Bronchial epithelial cell (primary cell): ENCODE results near the gene SPEG. TPM values are rescaled to one million over a fixed set of nuclear protein-coding genes. Genes with fewer than 3 reads are reported as not detected.

ENCODE experiments used
- DNase-seq: peaks from one replicate; pipeline ENCODE4 v3.0.0-alpha.2; 2010; ENCODE audit warnings: low read depth
- FAIRE-seq: peaks from 2 replicates; lab custom pipeline; 2011; peaks lifted over from hg19 to GRCh38; lab: Jason Lieb, UNC
- H3K27me3 ChIP-seq: 2 replicates; pipeline ENCODE4 v1.5.1; 2011; ENCODE audit warnings: low read length; ENCODE audit not compliant: control insufficient read depth, insufficient read depth
- H3K36me3 ChIP-seq: 2 replicates; pipeline ENCODE4 v1.5.1; 2011; ENCODE audit warnings: low read length; ENCODE audit not compliant: control insufficient read depth, insufficient read depth
- H3K4me3 ChIP-seq: 2 replicates; pipeline ENCODE4 v1.5.1; 2011; ENCODE audit warnings: mild to moderate bottlenecking, low read depth, low read length, control low read depth
- total RNA-seq: library from RNA; depleted of rRNA; stranded (reverse); fragments of >200 nt; gene quantifications from 2 replicates; pipeline ENCODE4 v1.2.1, GENCODE V29; 2014
- TF ChIP-seq, protein P1 (sequence below): IDR thresholded peaks from 2 replicates; pipeline ENCODE4 v1.5.1; 2011; ENCODE audit warnings: mild to moderate bottlenecking, moderate library complexity, low read length, control low read depth, inconsistent platforms; ENCODE audit not compliant: insufficient read depth, severe bottlenecking

SPEG gene
- total RNA-seq, 1 donor from 2014 or later, result 1.8 TPM

GRCh38 chr2:219418155-219419011 lies 16.3 kb upstream of the SPEG start, which contains the start of gene DES:
Gene DES (plus strand): TSS chr2:219418377. CDS start chr2:219418463, 86 bp downstream.
- DNase-seq (no peak), FAIRE-seq (no peak)
- Histone ChIP-seq H3K27me3 (peaks cover 11% of the 10 kb centered on the region), H3K4me3 (no peak within 1 kb of the TSS), H3K36me3 (no peaks in the 10 kb centered on the region)
- TF ChIP-seq, protein P1, sequence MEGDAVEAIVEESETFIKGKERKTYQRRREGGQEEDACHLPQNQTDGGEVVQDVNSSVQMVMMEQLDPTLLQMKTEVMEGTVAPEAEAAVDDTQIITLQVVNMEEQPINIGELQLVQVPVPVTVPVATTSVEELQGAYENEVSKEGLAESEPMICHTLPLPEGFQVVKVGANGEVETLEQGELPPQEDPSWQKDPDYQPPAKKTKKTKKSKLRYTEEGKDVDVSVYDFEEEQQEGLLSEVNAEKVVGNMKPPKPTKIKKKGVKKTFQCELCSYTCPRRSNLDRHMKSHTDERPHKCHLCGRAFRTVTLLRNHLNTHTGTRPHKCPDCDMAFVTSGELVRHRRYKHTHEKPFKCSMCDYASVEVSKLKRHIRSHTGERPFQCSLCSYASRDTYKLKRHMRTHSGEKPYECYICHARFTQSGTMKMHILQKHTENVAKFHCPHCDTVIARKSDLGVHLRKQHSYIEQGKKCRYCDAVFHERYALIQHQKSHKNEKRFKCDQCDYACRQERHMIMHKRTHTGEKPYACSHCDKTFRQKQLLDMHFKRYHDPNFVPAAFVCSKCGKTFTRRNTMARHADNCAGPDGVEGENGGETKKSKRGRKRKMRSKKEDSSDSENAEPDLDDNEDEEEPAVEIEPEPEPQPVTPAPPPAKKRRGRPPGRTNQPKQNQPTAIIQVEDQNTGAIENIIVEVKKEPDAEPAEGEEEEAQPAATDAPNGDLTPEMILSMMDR, result no peak

GRCh38 chr2:219419012-219419324 lies 15.7 kb upstream of the SPEG start:
- DNase-seq (no peak), FAIRE-seq (no peak)
- Histone ChIP-seq H3K36me3 (no peaks in the 10 kb centered on the region), H3K27me3 (peaks cover 11% of the 10 kb centered on the region), H3K4me3 (no peak overlapping the region)
- TF ChIP-seq, protein P1, result no peak

- TF ChIP-seq, protein P1, result no peak
- no peak for DNase-seq
- H3K27me3 ChIP-seq, result peaks cover 11% of the 10 kb centered on the region
- H3K36me3 ChIP-seq, result no peaks in the 10 kb centered on the region
- no peak for FAIRE-seq
- no peak overlapping the region for H3K4me3 ChIP-seq
Observed at GRCh38 chr2:219419331-219420197, 15.1 kb upstream of the SPEG start.

DNA sequence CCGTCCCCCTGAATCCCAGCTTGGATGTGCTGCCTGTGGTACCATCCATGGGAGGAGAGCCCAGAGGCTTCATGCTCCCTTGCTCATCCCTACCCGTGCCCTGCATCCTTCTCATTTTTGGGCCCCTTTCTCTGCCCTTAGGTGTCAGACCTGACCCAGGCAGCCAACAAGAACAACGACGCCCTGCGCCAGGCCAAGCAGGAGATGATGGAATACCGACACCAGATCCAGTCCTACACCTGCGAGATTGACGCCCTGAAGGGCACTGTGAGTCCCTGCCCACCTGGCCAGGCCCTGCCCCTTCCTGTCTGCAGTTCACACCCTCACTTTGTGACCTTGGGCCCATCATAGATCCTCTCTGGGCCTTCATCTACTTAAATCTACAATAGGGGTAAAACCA lies 14.0 kb upstream of the SPEG start:
- Histone ChIP-seq H3K4me3 (no peak overlapping the region), H3K36me3 (no peaks in the 10 kb centered on the region), H3K27me3 (peaks cover 13% of the 10 kb centered on the region)
- TF ChIP-seq, protein P1, result no peak
- no peak for DNase-seq
- FAIRE-seq, result no peak

GRCh38 chr2:219421323-219421722 lies 13.3 kb upstream of the SPEG start:
- TF ChIP-seq, protein P1, result no peak
- no peak overlapping the region for H3K4me3 ChIP-seq
- FAIRE-seq, result no peak
- no peaks in the 10 kb centered on the region for H3K36me3 ChIP-seq
- DNase-seq, result no peak
- peaks cover 13% of the 10 kb centered on the region for H3K27me3 ChIP-seq
